Kidney capillary endothelial cell (primary cell): ENCODE measurements around the gene R3HDM2.
"Not testable (repeated sequence)": the region's sequence is repeated elsewhere in the genome, so short reads cannot be mapped to it uniquely, and the experiment has no call there.

Source experiments
- DNase-seq: peaks from one replicate; pipeline ENCODE4 v3.0.0-alpha.2; 2018; ENCODE audit warnings: low spot score

R3HDM2 gene

DNA sequence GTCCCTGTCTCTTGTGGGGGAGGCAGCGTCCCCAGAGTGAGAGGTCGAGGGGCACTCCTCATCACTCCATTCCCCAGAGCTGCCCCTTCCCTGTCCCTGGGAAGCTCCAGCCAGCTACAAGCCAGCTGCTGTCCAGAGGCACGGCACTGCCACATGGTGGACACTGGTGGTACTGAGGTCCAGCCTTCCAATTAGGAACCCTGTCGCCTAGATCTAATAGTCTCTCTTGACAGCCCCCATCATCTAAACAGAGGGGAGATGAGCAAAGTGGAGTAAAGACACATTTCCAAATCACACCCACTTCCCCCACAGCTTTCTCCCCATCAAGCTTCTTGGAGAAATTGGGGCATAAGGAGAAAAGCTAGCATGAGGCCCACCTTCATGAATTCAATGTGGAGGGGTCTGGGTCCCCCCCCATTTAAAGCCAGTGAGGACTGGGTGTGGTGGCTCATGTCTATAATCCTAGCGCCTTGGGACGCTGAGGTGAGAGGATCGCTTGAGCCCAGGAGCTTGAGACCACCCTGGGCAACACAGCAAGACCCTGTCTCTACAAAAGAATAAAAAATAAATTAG lies 22.2 kb upstream of the R3HDM2 start:
- peak; percentile 75 for DNase-seq

GRCh38 chr12:57452181-57452936 lies 21.5 kb upstream of the R3HDM2 start:
- peak; percentile 75 for DNase-seq

- DNase-seq = no peak
These were observed 20.5 kb upstream of the R3HDM2 start for GRCh38 chr12:57451233-57451778.

- DNase-seq = no peak
These were observed 19.2 kb upstream of the R3HDM2 start for GRCh38 chr12:57450057-57450456.

DNA sequence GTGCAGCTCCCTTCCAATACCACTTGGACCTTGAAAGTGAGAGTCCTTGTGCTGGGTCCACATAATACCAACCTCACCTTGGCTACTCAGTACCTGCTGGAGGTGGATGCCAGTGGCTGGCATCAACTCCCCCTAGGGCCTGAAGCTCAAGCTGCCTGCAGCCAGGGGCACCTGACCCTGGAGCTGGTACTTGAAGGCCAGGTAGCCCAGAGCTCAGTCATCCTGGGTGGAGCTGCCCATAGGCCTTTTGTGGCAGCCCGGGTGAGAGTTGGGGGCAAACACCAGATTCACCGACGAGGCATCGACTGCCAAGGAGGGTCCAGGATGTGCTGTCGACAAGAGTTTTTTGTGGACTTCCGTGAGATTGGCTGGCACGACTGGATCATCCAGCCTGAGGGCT lies 18.5 kb upstream of the R3HDM2 start:
- no peak for DNase-seq

GRCh38 chr12:57448669-57449068 lies 17.8 kb upstream of the R3HDM2 start:
- DNase-seq = no peak

DNA sequence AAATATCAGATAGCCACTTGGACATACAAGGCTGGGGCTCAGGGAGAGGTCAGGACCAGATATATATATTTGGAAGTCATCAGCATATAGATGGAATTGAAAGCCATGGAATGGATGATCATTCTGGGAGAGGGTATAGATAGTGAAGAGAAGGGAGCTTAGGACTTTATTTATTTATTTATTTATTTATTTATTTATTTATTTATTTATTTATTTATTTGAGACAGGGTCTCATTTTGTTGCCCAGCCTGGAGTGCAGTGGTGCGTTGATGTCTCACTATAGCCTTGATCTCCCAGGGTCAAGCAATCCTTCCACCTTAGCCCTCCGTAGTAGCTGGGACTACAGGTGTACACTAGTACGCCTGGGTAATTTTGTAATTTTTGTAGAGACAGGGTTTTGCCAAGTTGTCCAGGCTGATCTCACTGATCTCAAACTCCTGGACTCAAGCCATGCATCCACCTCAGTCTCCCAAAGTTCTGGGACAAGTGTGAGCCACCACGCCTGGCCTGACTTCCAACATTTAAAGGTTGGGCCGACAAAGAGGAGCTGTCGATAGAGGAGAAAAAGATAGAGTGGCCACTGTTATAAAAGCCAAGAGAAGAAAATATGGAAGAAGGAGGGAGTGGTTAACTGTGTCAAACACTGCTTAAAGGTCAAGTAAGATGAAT lies 15.6 kb upstream of the R3HDM2 start:
- DNase-seq = no peak

GRCh38 chr12:57444744-57445143 lies 13.9 kb upstream of the R3HDM2 start:
- DNase-seq = no peak

- DNase-seq = not testable (repeated sequence)
These were observed 13.5 kb upstream of the R3HDM2 start for GRCh38 chr12:57444337-57444736.

- no peak for DNase-seq
These were observed 11.1 kb upstream of the R3HDM2 start for GRCh38 chr12:57441846-57442427.

DNA sequence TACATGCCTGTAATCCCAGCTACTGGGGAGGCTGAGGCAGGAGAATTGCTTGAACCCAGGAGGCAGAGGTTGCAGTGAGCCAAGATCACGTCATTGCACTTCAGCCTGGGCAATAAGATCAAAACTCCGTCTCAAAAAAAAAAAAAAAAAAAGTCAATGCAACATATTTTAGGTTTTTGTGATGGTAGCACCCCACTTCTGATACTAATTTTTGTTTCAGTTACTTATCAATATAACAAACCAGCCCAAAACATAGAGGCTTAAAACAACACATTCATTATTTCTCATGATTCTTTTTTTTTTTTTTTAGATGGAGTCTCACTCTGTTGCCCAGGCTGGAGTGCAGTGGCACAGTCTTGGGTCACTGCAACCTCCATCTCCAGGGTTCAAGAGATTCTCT lies 10.6 kb upstream of the R3HDM2 start:
- not testable (repeated sequence) for DNase-seq

GRCh38 chr12:57439762-57440266 lies 9.0 kb upstream of the R3HDM2 start:
- no peak for DNase-seq

DNA sequence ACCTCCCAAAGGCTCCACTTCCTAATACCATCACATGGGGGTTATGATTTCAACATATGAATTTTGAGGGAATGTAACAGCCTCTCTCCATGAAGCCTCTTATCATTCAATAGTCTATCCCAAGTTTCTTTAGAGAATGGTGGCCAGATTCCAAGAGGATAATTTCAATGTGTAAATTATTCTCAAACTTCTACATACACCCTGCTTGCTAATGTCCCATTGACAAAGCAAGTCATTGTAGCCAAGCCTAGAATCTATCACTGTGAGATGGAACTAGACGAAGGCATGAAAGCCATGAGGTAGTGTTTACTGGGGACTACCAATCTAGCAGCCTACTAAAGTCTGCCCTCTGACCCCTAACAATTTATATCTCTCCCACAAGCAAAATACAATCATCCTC lies 7.6 kb upstream of the R3HDM2 start:
- no peak for DNase-seq

- DNase-seq = no peak
These were observed 4.5 kb upstream of the R3HDM2 start for GRCh38 chr12:57435293-57435692.

- DNase-seq = no peak
These were observed 3.8 kb upstream of the R3HDM2 start, which contains the start of gene INHBC for GRCh38 chr12:57434517-57435223. Gene INHBC, plus strand, starts transcription at chr12:57434784. Its CDS starts 103 bp downstream, at chr12:57434887.

- no peak for DNase-seq
These were observed 2.5 kb upstream of the R3HDM2 start for GRCh38 chr12:57433370-57433769.

GRCh38 chr12:57431654-57432188 lies 878 bp upstream of the R3HDM2 start:
- no peak for DNase-seq

DNA sequence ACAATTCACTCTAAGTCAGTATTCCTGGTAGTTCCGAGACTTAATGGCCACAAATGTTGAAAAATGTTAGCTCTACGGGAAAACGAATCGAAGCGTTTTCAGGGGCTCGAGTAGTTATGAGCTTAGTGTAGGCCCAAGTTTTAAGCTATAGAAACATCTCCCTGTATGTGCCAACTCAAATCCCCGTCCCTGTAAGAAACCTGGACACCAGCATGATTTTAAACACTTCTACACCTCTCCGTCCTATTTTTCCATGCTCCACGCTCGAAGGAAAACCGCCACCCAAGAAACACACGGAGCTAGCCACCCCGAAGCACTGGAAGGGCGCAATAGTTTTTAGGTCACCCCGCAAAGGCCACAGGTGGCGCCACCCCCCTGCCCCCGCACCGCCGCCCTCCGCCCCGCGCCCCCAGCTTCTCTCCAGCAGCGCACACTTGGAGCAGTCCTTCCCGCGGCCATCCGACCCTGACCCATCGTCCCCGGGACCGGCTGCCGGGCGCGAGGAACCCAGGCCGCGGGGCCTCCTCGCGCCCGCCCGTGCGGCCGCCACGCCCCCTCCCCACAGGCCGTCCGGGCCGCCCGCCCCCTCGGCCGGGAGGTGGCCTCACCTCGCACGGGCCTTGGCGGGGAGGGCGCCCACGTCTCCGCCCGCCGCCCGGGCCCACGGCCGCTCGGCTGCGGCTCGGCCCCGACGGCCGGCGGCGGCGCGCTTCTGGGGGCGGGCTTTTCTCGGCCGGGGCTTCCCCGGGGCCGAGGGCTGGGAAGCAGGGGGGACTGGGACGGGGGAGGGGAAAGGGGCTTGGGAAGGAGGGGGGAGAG lies 522 bp downstream of the R3HDM2 start:
- DNase-seq = peak; percentile 20

DNA sequence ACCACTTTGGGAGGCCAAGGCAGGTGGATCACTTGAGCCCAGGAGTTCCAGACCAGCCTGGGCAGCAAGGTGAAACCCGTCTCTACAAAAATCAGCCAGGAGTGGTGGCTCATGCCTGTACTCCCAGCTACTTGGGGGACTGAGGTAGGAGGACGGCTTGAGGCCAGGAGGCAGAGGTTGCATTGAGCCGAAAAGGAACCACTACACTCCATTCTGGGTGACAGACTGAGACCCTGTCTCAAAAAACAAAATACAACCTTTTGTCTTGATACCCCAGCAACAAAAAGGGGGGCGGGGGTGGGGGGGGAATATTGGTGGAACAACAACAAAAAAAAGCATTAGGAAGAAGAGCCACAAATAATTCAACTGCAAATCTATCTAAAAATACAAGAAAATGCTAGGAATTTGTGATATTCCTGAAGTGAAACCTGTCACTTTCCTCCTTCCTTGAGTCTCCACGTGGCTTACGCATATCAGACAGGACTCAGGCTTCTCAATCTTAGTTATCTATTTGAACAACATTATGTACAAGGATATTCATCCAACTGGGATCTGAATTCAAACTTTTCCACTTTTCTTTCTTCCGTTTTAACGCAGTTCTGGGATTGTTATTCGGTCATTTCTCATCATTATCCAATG lies 1.3 kb downstream of the R3HDM2 start:
- no peak for DNase-seq

DNA sequence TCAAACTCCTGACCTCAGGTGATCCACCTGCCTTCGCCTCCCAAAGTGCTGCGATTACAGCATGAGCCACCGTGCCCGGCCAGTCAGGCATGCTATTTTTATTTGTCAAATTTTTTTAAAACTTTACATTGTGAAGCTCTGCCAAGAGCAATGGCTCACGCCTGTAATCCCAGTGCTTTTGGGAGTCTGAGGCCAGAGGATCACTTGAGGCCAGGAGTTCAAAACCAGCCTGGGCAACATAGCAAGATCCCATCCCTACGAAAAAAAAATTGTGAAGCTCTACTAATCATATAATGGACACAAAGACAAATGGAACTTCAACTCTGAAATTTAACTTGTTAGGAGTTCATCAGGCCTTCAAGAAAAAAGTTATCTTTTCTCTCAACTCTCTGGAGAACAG lies 1.9 kb downstream of the R3HDM2 start:
- DNase-seq = no peak
